HG02642 (cell line): ENCODE measurements around the gene MYT1.
"Not testable (repeated sequence)": the region's sequence is repeated elsewhere in the genome, so short reads cannot be mapped to it uniquely, and the experiment has no call there.

Experiments
- ATAC-seq: cut with Tn5 transposase; IDR thresholded peaks from one replicate; pipeline ENCODE4 v1.9.1; 2021; ENCODE audit warnings: mild to moderate bottlenecking; ENCODE audit not compliant: unreplicated experiment, poor library complexity

Gene MYT1

GRCh38 chr20:64166721-64167615, 2.7 kb downstream of the MYT1 start:
- no peak for ATAC-seq

GRCh38 chr20:64167676-64168075, 3.4 kb downstream of the MYT1 start:
- ATAC-seq = no peak

- ATAC-seq = no peak
These were observed 4.3 kb downstream of the MYT1 start for GRCh38 chr20:64168381-64169090.

DNA sequence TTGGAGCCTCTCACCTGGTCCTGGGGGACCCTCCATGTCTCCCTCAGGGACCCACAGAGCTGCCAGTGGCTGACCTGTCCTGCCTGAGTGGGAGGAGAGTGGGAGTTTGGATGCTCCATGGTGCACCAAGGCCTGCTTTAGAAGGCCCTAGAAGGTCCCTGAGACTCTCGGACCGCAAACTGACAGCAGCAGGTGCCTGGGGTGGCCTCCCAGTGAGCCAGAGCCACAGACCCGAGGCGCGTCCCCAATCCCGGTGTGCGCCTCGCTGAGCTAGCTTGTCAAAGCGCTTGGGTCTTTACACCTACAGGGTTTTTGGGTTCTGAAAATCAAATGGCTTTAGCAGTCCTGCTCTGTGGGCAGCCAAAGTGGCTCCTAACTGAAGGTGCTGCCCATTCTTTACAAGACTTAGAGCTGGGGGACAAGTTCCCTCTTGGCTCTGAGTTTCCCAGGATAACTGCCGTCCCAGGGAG, 4.9 kb downstream of the MYT1 start:
- no peak for ATAC-seq

DNA sequence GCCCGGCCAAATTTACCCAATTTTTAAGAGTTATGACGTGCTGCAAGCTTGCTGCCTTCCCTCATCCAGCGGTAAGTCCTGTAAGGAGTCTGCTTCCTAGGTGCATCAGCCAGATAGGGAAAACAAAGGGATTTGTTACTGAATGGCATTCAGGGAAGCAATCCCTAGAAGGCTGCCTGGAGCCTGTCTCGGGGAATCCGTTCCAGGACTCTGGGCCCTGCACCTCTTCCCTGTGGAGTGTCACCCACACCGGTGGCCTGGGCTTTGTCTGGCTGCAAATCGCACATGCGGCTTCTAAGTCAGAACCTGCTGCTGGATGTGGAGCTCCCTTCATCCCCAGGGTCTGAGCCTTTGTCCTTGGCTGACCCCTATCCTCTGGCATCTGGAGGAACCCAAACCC, 7.0 kb downstream of the MYT1 start:
- no peak for ATAC-seq

- ATAC-seq = no peak
These were observed 8.9 kb downstream of the MYT1 start for GRCh38 chr20:64173116-64173515.

DNA sequence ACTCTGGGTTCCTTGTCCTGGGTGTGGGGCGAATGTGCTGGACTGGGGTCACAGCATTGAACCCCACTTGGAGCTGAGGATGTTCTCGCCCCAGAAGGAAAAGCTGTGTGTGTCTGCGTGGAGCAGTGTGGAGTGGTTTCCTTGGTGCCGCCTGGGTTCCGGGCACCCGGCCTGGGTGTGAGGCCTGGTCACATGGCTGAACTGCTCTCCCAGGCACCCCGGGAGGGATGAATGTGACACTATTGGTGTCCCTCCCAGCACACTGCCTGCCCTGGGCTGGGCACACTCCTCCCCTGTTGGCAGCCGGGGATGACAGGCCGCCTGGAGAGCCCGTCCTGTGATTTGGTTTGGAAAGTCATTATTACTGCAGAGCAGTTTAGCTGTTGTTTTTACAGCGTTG, 12.3 kb downstream of the MYT1 start:
- no peak for ATAC-seq

DNA sequence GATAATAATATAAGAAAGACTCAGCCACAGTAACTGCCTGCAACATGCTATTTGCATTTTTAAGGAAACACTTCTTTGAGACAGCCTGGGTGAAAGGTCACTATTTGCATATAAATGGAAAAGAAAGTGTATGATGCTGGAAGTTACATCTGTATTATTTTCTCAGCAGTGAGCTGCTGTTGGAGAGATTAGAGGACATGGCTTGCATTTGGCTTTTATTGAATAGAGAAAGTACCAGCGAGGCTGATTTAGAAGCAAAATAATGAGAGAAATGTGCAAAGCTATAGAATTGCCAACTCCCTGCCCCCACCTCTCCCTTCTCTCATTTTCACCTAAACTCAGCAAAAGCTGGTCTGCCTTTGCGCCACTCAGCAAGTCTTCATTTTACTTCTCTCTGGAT, 12.7 kb downstream of the MYT1 start:
- ATAC-seq = no peak

DNA sequence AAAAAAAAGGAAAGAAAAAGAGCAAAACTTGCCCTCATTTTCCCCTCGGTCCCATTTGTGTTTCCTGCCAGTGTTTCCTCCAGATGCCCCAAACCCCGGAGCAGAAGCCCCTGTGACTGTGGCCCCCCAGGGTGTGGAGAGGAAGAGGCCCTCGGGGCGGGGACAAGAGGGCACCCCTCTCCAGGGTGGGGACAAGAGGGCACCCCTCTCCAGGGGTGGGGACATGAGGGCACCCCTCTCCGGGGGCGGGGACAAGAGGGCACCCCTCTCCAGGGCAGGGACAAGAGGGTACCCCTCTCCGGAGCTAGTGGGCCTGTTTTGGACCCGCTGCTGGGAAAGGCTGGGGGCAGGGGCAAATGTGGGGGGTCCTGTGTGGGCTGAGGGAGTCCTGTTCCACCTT, 13.1 kb downstream of the MYT1 start:
- ATAC-seq = no peak

DNA sequence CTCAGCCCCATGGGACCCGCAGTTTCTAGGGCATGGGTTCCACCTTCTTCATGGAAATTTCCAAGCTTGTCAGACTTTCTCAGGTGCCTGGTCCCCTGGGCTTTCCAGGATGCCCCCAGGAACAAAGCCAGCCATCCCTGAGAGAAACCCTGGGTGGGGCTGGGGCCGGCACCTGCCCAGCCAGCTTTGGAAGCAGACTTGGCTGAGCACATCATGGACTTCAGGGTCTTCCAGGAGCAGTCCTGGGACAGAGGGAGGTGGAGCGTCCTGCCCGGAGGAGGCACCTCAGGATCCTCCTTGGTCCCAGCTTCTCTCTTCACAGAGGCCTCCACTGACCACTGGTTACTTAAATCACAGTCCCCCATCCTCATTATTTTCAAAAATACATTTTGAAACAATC, 13.5 kb downstream of the MYT1 start:
- ATAC-seq = no peak

GRCh38 chr20:64178925-64179324, 14.7 kb downstream of the MYT1 start:
- ATAC-seq = not testable (repeated sequence)

DNA sequence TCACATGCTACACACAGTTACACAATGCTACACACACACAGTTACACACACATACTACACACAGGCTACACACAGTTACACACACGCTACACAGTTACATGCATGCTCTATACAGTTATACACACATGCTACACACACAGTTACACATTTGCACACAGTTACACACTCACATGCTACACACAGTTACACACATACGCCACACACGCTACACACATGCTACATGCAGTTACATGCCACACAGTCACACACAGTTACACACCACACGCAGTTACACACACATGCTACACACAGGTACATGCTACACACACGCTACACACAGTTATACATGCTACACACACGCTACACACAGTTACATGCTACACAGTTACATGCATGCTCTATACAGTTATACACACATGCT, 15.6 kb downstream of the MYT1 start:
- ATAC-seq = no peak

- no peak for ATAC-seq
These were observed 16.4 kb downstream of the MYT1 start for GRCh38 chr20:64180673-64181072.

- ATAC-seq = no peak
These were observed 17.1 kb downstream of the MYT1 start for GRCh38 chr20:64181391-64181790.

DNA sequence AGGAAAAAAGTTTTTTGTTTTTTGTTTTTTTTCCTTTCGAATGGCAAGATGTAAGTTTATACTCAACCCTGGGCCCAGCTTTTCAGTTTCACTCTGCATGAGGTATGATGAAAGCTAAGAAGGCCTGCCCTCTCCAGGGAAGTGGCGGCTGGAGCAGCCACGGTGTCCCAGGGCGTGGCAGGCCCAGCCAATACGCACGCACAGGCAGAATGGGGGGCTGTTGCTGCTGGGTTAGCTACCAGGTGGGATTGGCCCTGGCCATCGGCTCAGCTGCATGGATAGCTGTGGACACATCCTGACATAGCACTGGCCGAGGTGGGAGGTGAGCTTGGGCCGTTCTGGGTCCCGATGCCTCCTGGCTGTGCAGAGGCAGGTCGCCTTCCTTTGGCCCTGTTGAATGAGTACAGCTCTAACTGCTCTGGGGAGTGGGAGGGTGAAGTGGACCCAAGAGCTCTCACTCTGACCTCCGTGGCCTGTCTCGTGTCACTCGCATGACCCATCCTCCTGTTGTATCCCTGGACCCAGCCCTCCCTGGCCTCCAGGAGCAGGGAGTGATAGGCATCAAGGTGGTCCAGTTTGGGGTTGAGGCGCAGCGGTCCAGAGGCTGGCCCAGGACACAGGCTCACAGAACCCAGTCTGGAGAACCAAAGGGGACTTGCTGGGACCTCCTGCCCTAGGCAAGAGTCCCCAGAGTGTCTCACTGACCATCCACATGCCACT, 18.1 kb downstream of the MYT1 start:
- ATAC-seq = no peak

GRCh38 chr20:64183313-64183712, 19.1 kb downstream of the MYT1 start:
- no peak for ATAC-seq

DNA sequence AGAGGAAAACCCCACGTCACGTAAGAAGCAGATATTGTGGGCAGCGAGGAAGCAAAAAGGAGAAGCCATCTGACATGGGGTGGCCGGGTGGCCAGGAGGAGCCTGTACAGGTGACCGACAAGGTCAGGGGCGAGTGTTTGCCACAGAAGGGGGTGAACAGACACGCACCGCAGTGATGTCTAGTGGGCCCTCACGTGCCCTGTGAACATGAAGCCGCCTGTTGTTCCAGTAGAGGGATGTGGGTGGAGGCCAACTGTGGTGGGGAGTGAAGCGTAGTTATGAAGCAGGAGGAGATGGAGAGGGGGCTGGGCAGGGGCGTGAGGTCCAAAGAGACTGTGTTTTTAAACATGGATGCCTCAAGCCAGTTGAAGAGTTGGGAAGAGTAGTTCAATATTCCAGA, 20.5 kb downstream of the MYT1 start:
- ATAC-seq = no peak

- ATAC-seq = no peak
These were observed 21.1 kb downstream of the MYT1 start for GRCh38 chr20:64185276-64185900.

- ATAC-seq = no peak
These were observed 21.9 kb downstream of the MYT1 start for GRCh38 chr20:64186071-64186598.

DNA sequence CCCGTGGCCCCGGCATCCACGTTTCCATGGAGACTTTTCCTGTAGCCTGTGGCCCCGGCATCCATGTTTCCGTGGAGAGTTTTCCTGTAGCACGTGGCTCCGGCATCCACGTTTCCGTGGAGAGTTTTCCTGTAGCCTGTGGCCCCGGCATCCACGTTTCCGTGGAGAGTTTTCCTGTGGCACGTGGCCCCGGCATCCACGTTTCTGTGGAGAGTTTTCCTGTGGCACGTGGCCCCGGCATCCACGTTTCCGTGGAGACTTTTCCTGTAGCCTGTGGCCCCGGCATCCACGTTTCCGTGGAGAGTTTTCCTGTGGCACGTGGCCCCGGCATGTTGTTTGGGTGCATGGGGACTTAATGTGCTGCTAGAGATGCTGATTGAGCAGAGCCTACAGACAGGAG, 23.0 kb downstream of the MYT1 start:
- ATAC-seq = not testable (repeated sequence)
